ENCODE measurements around the gene KIF5A. TPM values are rescaled to one million over a fixed set of nuclear protein-coding genes. Genes with fewer than 3 reads are reported as not detected.

The KIF5A gene
- total and polyA plus RNA-seq, 2 donors (not counting 1 experiment from before 2014, with no cell fraction given): 0.09 to 0.67 TPM

GRCh38 chr12:57622293-57623245, 72.7 kb downstream of the KIF5A start:
- no peak for ATAC-seq (ENCODE audit: low read depth)
- CTCF ChIA-PET: interaction anchor here (0.7 to 5.1 kb wide), 10 partner anchors 8 to 164 kb away, joined by 3 to 122 read pairs (median 4); partner anchors contain the start of genes ARHGEF25, B4GALNT1, OS9 and PIP4K2C
- peaks cover 7% of the 10 kb centered on the region for H4K20me1 ChIP-seq (ENCODE audit: control insufficient read depth, insufficient read depth, low read length, poor library complexity, severe bottlenecking)
- TF ChIP-seq EZH2 (IDR thresholded peaks at IDR 0.05; ENCODE audit: borderline replicate concordance, insufficient read depth, low read depth, low read length, poor library complexity, severe bottlenecking) (no peak), CTCF (IDR thresholded peaks at IDR 0.05) (no peak)
- no peaks in the 10 kb centered on the region for H3K36me3 ChIP-seq (replicated peaks in 1 of 2; ENCODE audit: control extremely low read depth in 1 of 2, control insufficient read depth in 1 of 2, extremely low read depth in 1 of 2, insufficient read depth in 2 of 2, low read length in 1 of 2)
- H3K4me3 ChIP-seq (ENCODE audit: control extremely low read depth in 1 of 5, extremely low read depth in 1 of 5, insufficient read depth in 1 of 5, low read depth in 2 of 5, low read length in 4 of 5): no peak overlapping the region
- no peak overlapping the region for H3K27ac ChIP-seq (ENCODE audit: low read length in 2 of 2)
- no peak overlapping the region for H2AFZ ChIP-seq (ENCODE audit: insufficient read depth, low read depth, low read length, poor library complexity, severe bottlenecking)
- WGBS (ENCODE audit: insufficient coverage): 89% methylated on average over 6 of the region's 9 CpGs
- Mint-ChIP-seq H3K27ac (no peak overlapping the region), H3K4me3 (peak overlapping the region; percentile 85), H3K4me1 (peaks cover 40% of the 10 kb centered on the region), H3K27me3 (peaks cover 86% of the 10 kb centered on the region), H3K9me3 (ENCODE audit: insufficient read depth) (no peaks in the 10 kb centered on the region)
- H3K9me3 ChIP-seq (ENCODE audit: control extremely low read depth in 1 of 3, control insufficient read depth in 2 of 3, insufficient read depth in 1 of 3, low read length in 2 of 3): peaks cover 0 to 17% (median 0%) of the 10 kb centered on the region in 3 donors
- H3K27me3 ChIP-seq (replicated peaks in 1 of 4; ENCODE audit: control extremely low read depth in 1 of 4, control insufficient read depth in 3 of 4, insufficient read depth in 4 of 4, low read length in 3 of 4): peaks cover 0 to 96% (median 74%) of the 10 kb centered on the region in 4 experiments
- no peaks in the 10 kb centered on the region for H3K79me2 ChIP-seq (ENCODE audit: control insufficient read depth, insufficient read depth, low read length)
- intact Hi-C loops (cut with micrococcal nuclease): loop anchor here (5.0 kb wide), 2 partner anchors 100 to 145 kb away; partner anchors contain the start of genes ARHGAP9, DDIT3 and MBD6
- peak; percentile 7 for DNase-seq
- H3K9ac ChIP-seq (ENCODE audit: low read length): no peak overlapping the region
- POLR2A ChIA-PET: no interaction called here
- H3K4me2 ChIP-seq (replicated peaks; ENCODE audit: low read depth, low read length, poor library complexity, severe bottlenecking): peak overlapping the region; percentile 92
- H3K4me1 ChIP-seq (ENCODE audit: control insufficient read depth in 2 of 2, insufficient read depth in 2 of 2, low read length in 2 of 2): peaks cover 35 to 51% of the 10 kb centered on the region in 2 donors
